Measurements from ENCODE around the gene TTLL13.

DNA sequence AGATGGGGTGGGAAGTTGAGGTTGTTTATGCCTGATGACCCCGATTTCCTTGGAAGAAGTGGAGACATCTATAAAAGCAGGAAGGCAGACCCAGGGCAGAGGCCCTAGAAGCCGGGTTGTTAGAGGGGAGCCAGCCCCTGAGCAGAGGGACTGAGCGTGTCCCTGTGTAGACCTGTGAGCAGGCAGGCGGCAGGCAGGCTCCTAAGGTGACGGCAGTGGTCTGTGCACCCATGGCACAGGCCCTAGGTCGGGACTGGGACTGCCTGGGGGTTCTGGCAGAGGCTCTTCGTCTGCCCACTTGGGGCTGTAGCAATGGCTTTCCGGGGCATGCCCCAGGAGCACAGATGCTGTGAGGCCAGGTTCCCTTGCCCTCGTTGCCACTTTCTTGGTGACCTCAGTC, 38.3 kb upstream of the TTLL13 start:
- TF ChIP-seq POLR2AphosphoS5 (IDR thresholded peaks at IDR 0.05): no peak
- TF ChIP-seq POLR2A (IDR thresholded peaks at IDR 0.05): no peak
- TF ChIP-seq, protein P1, sequence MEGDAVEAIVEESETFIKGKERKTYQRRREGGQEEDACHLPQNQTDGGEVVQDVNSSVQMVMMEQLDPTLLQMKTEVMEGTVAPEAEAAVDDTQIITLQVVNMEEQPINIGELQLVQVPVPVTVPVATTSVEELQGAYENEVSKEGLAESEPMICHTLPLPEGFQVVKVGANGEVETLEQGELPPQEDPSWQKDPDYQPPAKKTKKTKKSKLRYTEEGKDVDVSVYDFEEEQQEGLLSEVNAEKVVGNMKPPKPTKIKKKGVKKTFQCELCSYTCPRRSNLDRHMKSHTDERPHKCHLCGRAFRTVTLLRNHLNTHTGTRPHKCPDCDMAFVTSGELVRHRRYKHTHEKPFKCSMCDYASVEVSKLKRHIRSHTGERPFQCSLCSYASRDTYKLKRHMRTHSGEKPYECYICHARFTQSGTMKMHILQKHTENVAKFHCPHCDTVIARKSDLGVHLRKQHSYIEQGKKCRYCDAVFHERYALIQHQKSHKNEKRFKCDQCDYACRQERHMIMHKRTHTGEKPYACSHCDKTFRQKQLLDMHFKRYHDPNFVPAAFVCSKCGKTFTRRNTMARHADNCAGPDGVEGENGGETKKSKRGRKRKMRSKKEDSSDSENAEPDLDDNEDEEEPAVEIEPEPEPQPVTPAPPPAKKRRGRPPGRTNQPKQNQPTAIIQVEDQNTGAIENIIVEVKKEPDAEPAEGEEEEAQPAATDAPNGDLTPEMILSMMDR (IDR thresholded peaks at IDR 0.05): no peak
